Stimulated activated naive CD8-positive, alpha-beta T cell treated with anti-CD3 and anti-CD28 coated beads, Interleukin-15, amount 100 ng/mL, for 72 hours (primary cell): Measurements from ENCODE around the gene NDUFS2.

Experiments
- ATAC-seq: fragments of 150-1000 bp; cut with Tn5 transposase; 2 replicates; pipeline ENCODE4 v1.10.0; 2021; ENCODE audit warnings: mild to moderate bottlenecking, moderate library complexity
- DNase-seq, 2 donors: peaks; one replicate each; pipeline ENCODE4 v3.0.0; 2021 to 2022
- H3K27ac Mint-ChIP-seq, 2 donors: one replicate each; pipeline ENCODE4 v1.8.0; 2022; ENCODE audit warnings: mild to moderate bottlenecking in 2 of 2, mixed read lengths in 2 of 2, moderate library complexity in 2 of 2
- H3K27me3 Mint-ChIP-seq: one replicate; pipeline ENCODE4 v1.8.0; 2022; ENCODE audit warnings: mixed read lengths
- H3K4me1 Mint-ChIP-seq: one replicate; pipeline ENCODE4 v1.8.0; 2022; ENCODE audit warnings: mild to moderate bottlenecking, mixed read lengths
- H3K4me3 Mint-ChIP-seq, 2 donors: one replicate each; pipeline ENCODE4 v1.8.0; 2022; ENCODE audit warnings: mild to moderate bottlenecking in 2 of 2, mixed read lengths in 2 of 2, moderate library complexity in 1 of 2
- H3K9me3 Mint-ChIP-seq, 2 donors: one replicate each; pipeline ENCODE4 v1.8.0; 2022; ENCODE audit warnings: mixed read lengths in 2 of 2

NDUFS2 gene

DNA sequence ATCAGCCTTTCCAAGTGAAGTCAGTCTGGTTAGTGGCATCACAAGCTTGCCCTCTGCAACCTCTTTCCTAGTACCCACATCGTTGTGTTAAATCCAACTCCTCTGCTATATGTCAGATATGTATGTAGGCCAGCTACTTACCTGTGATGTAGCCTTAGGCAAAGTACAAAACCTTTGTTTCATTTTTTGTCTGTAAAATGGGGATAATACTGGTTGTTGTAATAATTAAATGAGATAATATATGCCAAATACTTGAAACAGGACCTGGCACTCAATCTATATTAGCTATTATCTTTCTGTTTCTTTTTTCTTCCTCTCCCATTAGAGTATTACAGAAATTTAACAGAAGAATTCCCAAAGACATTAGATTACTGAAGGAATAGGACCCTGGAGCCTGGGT is 57.6 kb downstream of the NDUFS2 start:
- Mint-ChIP-seq H3K4me3 (peak overlapping the region; percentile 69 to 76), H3K9me3 (peaks cover 15 to 34% of the 10 kb centered on the region in 2 donors), H3K27me3 (peaks cover 72% of the 10 kb centered on the region), H3K27ac (no peak overlapping the region), H3K4me1 (peaks cover 26% of the 10 kb centered on the region)
- no peak for DNase-seq
- no peak for ATAC-seq

DNA sequence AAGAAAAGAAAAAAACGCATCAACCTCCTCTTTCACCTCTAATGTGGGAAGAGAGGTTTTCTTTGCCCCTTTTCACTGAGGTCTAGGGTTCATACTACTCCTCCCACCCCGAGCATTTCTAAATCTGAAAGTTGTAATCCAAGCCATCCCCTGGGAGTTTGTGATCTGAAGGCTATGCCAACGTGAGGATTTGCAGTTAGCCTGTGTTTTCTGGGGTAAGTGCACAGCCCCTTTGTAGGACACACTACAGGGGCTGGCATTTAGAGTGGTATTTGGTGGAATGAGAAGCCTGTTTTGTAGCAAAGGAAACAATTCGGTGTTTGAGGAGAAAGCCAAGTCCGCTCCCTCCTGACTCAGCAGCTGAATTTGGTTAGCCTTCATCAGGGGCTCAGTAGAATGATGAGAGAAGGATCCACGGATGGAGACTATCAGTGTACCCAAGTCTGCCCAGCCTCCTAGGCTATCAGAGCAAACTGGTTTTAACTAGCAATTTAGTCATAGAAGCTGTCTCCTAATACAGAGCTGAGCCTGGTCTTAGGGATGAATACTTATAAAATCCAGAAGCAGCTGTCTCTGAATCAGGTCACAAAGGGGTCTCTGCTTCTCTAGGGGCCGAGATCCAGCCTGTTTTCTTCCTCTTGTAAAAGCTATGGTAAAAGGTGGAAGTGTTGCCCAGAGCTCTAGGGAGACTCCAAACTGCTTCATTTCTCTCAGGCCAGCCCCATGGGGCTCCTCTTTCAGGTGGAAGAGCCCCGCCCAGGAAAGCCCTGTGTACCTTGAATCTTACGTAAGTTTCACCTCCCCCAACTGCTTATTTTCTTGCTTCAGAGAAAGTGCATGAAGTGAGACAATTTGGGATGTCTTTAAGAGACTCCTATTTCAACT is 58.5 kb downstream of the NDUFS2 start:
- Mint-ChIP-seq H3K9me3 (peaks cover 13 to 30% of the 10 kb centered on the region in 2 donors), H3K4me3 (no peak overlapping the region), H3K4me1 (peaks cover 26% of the 10 kb centered on the region), H3K27ac (no peak overlapping the region), H3K27me3 (peaks cover 71% of the 10 kb centered on the region)
- ATAC-seq: no peak
- no peak for DNase-seq

DNA sequence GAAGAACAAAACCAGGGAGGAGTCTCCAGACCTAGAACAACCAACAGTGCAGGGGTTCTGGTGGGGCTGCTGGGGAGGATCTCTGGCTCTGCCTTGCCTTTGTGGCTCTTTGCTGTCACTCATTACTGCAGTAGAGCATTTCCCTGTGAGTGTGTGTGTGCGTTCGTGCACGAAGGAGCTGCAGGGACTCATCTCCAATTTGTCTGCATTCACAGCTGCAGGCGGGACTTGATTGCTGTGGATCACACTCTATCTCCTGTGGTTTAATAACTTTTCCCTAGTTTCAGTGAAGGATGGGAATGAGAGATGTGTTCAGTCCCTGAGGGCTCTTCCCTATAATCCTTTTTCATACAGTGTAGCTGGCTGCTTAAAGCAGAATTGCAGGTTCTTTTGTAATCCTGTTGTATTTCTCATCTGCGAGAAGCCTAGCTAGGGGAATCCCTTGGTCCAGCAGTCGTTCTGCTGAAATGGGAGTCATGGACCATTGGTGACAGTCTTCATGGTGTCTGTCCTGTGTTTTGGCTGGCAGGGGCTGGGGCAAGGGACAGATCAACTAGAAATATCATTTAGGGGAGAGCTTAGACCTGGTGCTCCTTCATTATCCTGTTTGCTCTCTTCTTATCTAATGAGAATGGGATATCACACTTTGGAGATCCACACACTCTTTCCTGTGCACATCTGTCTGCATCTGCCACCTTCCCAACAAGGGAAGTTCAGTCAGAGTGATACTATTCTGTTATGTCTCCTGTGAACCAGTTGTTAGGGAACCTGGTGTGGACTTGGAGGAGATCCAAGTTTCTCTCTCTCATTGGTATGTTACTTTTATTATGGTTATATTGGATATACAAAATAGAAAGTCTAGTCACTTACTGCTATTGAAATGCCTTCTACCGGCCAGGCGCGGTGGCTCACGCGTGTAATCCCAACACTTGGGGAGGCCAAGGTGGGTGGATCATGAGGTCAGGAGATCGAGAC is 59.4 kb downstream of the NDUFS2 start:
- Mint-ChIP-seq H3K9me3 (peaks cover 9 to 21% of the 10 kb centered on the region in 2 donors), H3K4me1 (peaks cover 26% of the 10 kb centered on the region), H3K27ac (peak overlapping the region in 1 of 2 donors; percentile 67), H3K27me3 (peaks cover 66% of the 10 kb centered on the region), H3K4me3 (no peak overlapping the region)
- no peak for DNase-seq
- ATAC-seq: no peak
